HepG2 (cell line): Measurements from ENCODE around the gene GRIN3B. TPM values are rescaled to one million over a fixed set of nuclear protein-coding genes. Genes with fewer than 3 reads are reported as not detected.
A peak's percentile ranks its signal among the peaks of the same experiment; 100 is the strongest.

Source experiments
- ATAC-seq: fragments of 200-7000 bp; cut with Tn5 transposase; 3 replicates; pipeline ENCODE4 v1.9.1; 2020; ENCODE audit warnings: mild to moderate bottlenecking, moderate library complexity
- BruUV-seq: library from RNA; stranded (reverse); fragments of 400-500 nt; replicated peaks from 2 replicates; lab custom pipeline; 2021; lab: Mats Ljungman, UMichigan
- CTCF ChIA-PET: fragments of 300-600 bp; formaldehyde crosslinking; extraction: SDS; loops from one replicate; lab custom pipeline; 2021; ENCODE audit warnings: low total read pairs, inconsistent platforms, low intra/inter-chr PET ratio; lab: Yijun Ruan, JAX
- POLR2A ChIA-PET: fragments of 350-600 bp; sonication (Branson Sonifier 250); formaldehyde crosslinking; loops from one replicate; lab custom pipeline; 2020; ENCODE audit warnings: antibody characterized with exemption, inconsistent platforms; lab: Yijun Ruan, JAX
- DNase-seq: peaks from one replicate; pipeline ENCODE4 v3.0.0-alpha.2; 2015; ENCODE audit warnings: low spot score
- FAIRE-seq: peaks from 3 replicates; lab custom pipeline; 2011; peaks lifted over from hg19 to GRCh38; lab: Jason Lieb, UNC
- H2AFZ ChIP-seq: one replicate; pipeline ENCODE4 v1.6.1; 2011; ENCODE audit warnings: low read length, inconsistent platforms
- H3K27ac ChIP-seq: fragments of 300-600 bp; 3 replicates; pipeline ENCODE4 v1.8.0; 2011; ENCODE audit warnings: mixed run types, mild to moderate bottlenecking, mixed read lengths, low read length, inconsistent platforms; ENCODE audit not compliant: insufficient read depth; ENCODE audit errors: extremely low read length
- H3K27me3 ChIP-seq, 2 experiments: fragments of 200-600 bp in 1 of 2; 2 replicates in 1 of 2; 3 replicates in 1 of 2; pipeline versions ENCODE4 v1.6.0 to v1.8.0; 2011; ENCODE audit warnings: low read length in 2 of 2, mild to moderate bottlenecking in 2 of 2, moderate library complexity in 2 of 2, inconsistent platforms in 1 of 2; ENCODE audit not compliant: insufficient read depth in 2 of 2, control insufficient read depth in 1 of 2
- H3K36me3 ChIP-seq, 2 experiments: fragments of 200-600 bp in 1 of 2; replicated peaks in 1 of 2; 2 replicates in 1 of 2; 3 replicates in 1 of 2; pipeline versions ENCODE4 v1.5.1 to v1.8.0; 2011; ENCODE audit warnings: low read length in 2 of 2, inconsistent platforms in 1 of 2; ENCODE audit not compliant: insufficient read depth in 2 of 2, control insufficient read depth in 1 of 2
- H3K4me1 ChIP-seq: 2 replicates; pipeline ENCODE4 v1.5.1; 2012; ENCODE audit warnings: low read length, inconsistent platforms; ENCODE audit not compliant: insufficient read depth
- H3K4me2 ChIP-seq: 2 replicates; pipeline ENCODE4 v1.6.0; 2011; ENCODE audit warnings: low read depth, low read length, inconsistent platforms
- H3K4me3 ChIP-seq, 3 experiments: fragments of 200-600 bp in 1 of 3; sonication (generic), shearing (Covaris generic) in 1 of 3; replicated peaks in 1 of 3; 2 replicates each; pipeline ENCODE4 v1.5.1; 2011 to 2016; ENCODE audit warnings: low read length in 3 of 3, inconsistent platforms in 2 of 3, low read depth in 2 of 3, mild to moderate bottlenecking in 2 of 3, control low read depth in 1 of 3, mixed read lengths in 1 of 3; ENCODE audit not compliant: insufficient read depth in 1 of 3
- H3K79me2 ChIP-seq: one replicate; pipeline ENCODE4 v1.6.1; 2011; ENCODE audit warnings: low read length, inconsistent platforms; ENCODE audit not compliant: insufficient read depth
- H3K9ac ChIP-seq: 2 replicates; pipeline ENCODE4 v1.6.0; 2011; ENCODE audit warnings: mild to moderate bottlenecking, low read depth, low read length, inconsistent platforms; ENCODE audit not compliant: insufficient read depth
- H3K9me3 ChIP-seq: 2 replicates; pipeline ENCODE4 v1.5.1; 2012; ENCODE audit warnings: mild to moderate bottlenecking, low read length
- H4K20me1 ChIP-seq: 2 replicates; pipeline ENCODE4 v1.6.0; 2011; ENCODE audit warnings: inconsistent platforms, mild to moderate bottlenecking, low read length, moderate library complexity; ENCODE audit not compliant: insufficient read depth
- AGO1 ChIP-seq: fragments of 200-400 bp; formaldehyde crosslinking; IDR thresholded peaks from 2 replicates; pipeline ENCODE4 v1.6.1; 2017; ENCODE audit warnings: mild to moderate bottlenecking, low read depth, low read length, moderate library complexity; ENCODE audit not compliant: poor library complexity, severe bottlenecking
- AGO2 ChIP-seq: fragments of 200-400 bp; formaldehyde crosslinking; optimal IDR thresholded peaks from 2 replicates; pipeline ENCODE3; 2017; ENCODE audit warnings: mild to moderate bottlenecking, low read depth, low read length, moderate library complexity
- DMTF1 ChIP-seq: sonication (generic); formaldehyde crosslinking; IDR thresholded peaks from 2 replicates; pipeline ENCODE4 v1.4.0; 2020; ENCODE audit warnings: mild to moderate bottlenecking, missing genetic modification reagents
- HNRNPL ChIP-seq: fragments of 200-400 bp; formaldehyde crosslinking; IDR thresholded peaks from 2 replicates; pipeline ENCODE4 v1.6.1; 2017; ENCODE audit warnings: mild to moderate bottlenecking, low read depth, low read length
- HOXA3 ChIP-seq: sonication (generic); formaldehyde crosslinking; IDR thresholded peaks from 2 replicates; pipeline ENCODE4 v1.5.0; 2020; ENCODE audit warnings: missing genetic modification reagents
- HOXA5 ChIP-seq: sonication (generic); formaldehyde crosslinking; IDR thresholded peaks from 2 replicates; pipeline ENCODE4 v1.4.0; 2020; ENCODE audit warnings: missing genetic modification reagents
- KDM2A ChIP-seq: sonication (generic); formaldehyde crosslinking; IDR thresholded peaks from 2 replicates; pipeline ENCODE4 v1.4.0; 2020; ENCODE audit warnings: low read depth, missing genetic modification reagents, borderline replicate concordance
- TAF1 ChIP-seq: sonication (generic); formaldehyde crosslinking; IDR thresholded peaks from 2 replicates; pipeline ENCODE4 v1.4.0; 2020; ENCODE audit warnings: missing genetic modification reagents
- THAP9 ChIP-seq: sonication (generic); formaldehyde crosslinking; IDR thresholded peaks from 2 replicates; pipeline ENCODE4; 2020; ENCODE audit warnings: missing genetic modification reagents, mild to moderate bottlenecking, borderline replicate concordance
- ZBTB33 ChIP-seq: sonication (generic); formaldehyde crosslinking; IDR thresholded peaks from 2 replicates; pipeline ENCODE4 v1.4.0; 2020; ENCODE audit warnings: missing genetic modification reagents
- ZNF121 ChIP-seq: sonication (generic); formaldehyde crosslinking; IDR thresholded peaks from 2 replicates; pipeline ENCODE4 v1.5.0; 2020; ENCODE audit warnings: mild to moderate bottlenecking, missing genetic modification reagents
- ZNF563 ChIP-seq: sonication (generic); formaldehyde crosslinking; IDR thresholded peaks from 2 replicates; pipeline ENCODE4 v1.8.0; 2022; ENCODE audit warnings: mild to moderate bottlenecking, moderate library complexity, missing genetic modification reagents
- ZNF577 ChIP-seq: sonication (generic); formaldehyde crosslinking; IDR thresholded peaks from 2 replicates; pipeline ENCODE4 v1.4.0; 2020; ENCODE audit warnings: mild to moderate bottlenecking, low read depth, missing genetic modification reagents, borderline replicate concordance
- ZNF713 ChIP-seq: sonication (generic); formaldehyde crosslinking; IDR thresholded peaks from 2 replicates; pipeline ENCODE4 v1.4.0; 2020; ENCODE audit warnings: mild to moderate bottlenecking, missing genetic modification reagents
- WGBS: methylation state at CpG from one replicate; pipeline ENCODE4 v1.1.6; 2017; ENCODE audit warnings: low lambda C conversion rate; 5-methylcytosine and 5-hydroxymethylcytosine counted together
- in situ Hi-C: cut with HindIII; loops from 2 replicates; pipeline ENCODE4 v1.10.0; 2017; ENCODE audit warnings: low pct_unique_long_range_greater_than_20kb; ENCODE audit not compliant: extremely low pct_ligation_motif_present
- intact Hi-C: fragments of 100-400 bp; cut with micrococcal nuclease; formaldehyde crosslinking; loops from one replicate; pipeline ENCODE4 v1.10.0; 2022; ENCODE audit not compliant: unreplicated experiment
- polyA plus RNA-seq, 8 experiments: library from polyadenylated mRNA; depleted of rRNA in 3 of 8; stranded (reverse) in 7 of 8; unstranded in 1 of 8; fragments of >200 nt; fragmentation: Illumina TruSeq in 4 of 8; extraction: Trizol in 4 of 8; gene quantifications; 2 replicates each; pipeline versions ENCODE4 v1.2.1 to v1.2.3, GENCODE V29; 2011 to 2016; ENCODE audit warnings: low read depth in 4 of 8, missing spikeins in 1 of 8, mixed read lengths in 1 of 8; ENCODE audit not compliant: insufficient read depth in 1 of 8
- total RNA-seq, 5 experiments: library from RNA; depleted of rRNA; stranded (reverse); fragments of >200 nt; fragmentation: Illumina TruSeq; extraction: Trizol; gene quantifications; 2 replicates each; pipeline ENCODE4 v1.2.3, GENCODE V29; 2016; ENCODE audit warnings: low read depth in 1 of 5

Gene GRIN3B
- total and polyA plus RNA-seq, 2 of the 13 experiments (the other 11 are each of a cell fraction or from before 2014, with no cell fraction given): 0.07 to 0.20 TPM

- H3K9ac ChIP-seq: no peak overlapping the region
- intact Hi-C loops: no loop called here
- in situ Hi-C loops: no loop called here
- H3K4me3 ChIP-seq: no peak overlapping the region
- H3K9me3 ChIP-seq: no peaks in the 10 kb centered on the region
- H3K4me2 ChIP-seq: no peak overlapping the region
- ChIA-PET CTCF (no interaction called here), POLR2A (no interaction called here)
- no peak for ATAC-seq
- H4K20me1 ChIP-seq: no peaks in the 10 kb centered on the region
- no peaks in the 10 kb centered on the region for H3K79me2 ChIP-seq
- no peak for FAIRE-seq
- WGBS: 73% methylated on average over 42 of the region's 70 CpGs
- no peaks in the 10 kb centered on the region; a peak in 1 of 5 replicates for H3K36me3 ChIP-seq
- H3K27ac ChIP-seq: no peak overlapping the region
- no peak overlapping the region for H2AFZ ChIP-seq
- peaks cover 22% of the 10 kb centered on the region for H3K4me1 ChIP-seq
- TF ChIP-seq HOXA3 (CRISPR knock-in tag) (peak; percentile 33; the same call in 1 of the 2 replicates), TAF1 (no peak), HOXA5 (CRISPR knock-in tag) (no peak), ZNF713 (CRISPR knock-in tag) (no peak), THAP9 (no peak), HNRNPL (peak; percentile 78; the same call in 1 of the 2 replicates), AGO1 (peak; percentile 62), KDM2A (CRISPR knock-in tag) (peak; percentile 29; the same call in 1 of the 2 replicates), ZNF121 (CRISPR knock-in tag) (no peak), AGO2 (peak; percentile 67), ZNF577 (no peak), ZBTB33 (CRISPR knock-in tag) (peak; percentile 70; the same call in 1 of the 2 replicates), DMTF1 (CRISPR knock-in tag) (no peak), ZNF563 (CRISPR knock-in tag) (no peak)
- peaks cover 15 to 36% of the 10 kb centered on the region in 2 experiments for H3K27me3 ChIP-seq
- DNase-seq: no peak
- no TSS peak for BruUV-seq
These were observed 4.8 kb downstream of the GRIN3B start for GRCh38 chr19:1004803-1005664.
